OCI-LY1 (cell line): ENCODE measurements around the gene SENP2.

Experiments used
- EZH2 ChIP-seq: fragments of 200-600 bp; sonication (generic), shearing (Covaris generic); IDR thresholded peaks from 2 replicates; pipeline ENCODE4 v1.8.0; 2017; ENCODE audit warnings: borderline replicate concordance, mixed run types, mild to moderate bottlenecking, antibody characterized with exemption, low read length, moderate library complexity, mixed read lengths
- TF ChIP-seq, protein P1 (sequence below): fragments of 200-600 bp; sonication (generic), shearing (Covaris generic); IDR thresholded peaks from 2 replicates; pipeline ENCODE4 v1.5.1; 2017; ENCODE audit warnings: mild to moderate bottlenecking, antibody characterized with exemption, low read length, moderate library complexity, mixed read lengths

DNA sequence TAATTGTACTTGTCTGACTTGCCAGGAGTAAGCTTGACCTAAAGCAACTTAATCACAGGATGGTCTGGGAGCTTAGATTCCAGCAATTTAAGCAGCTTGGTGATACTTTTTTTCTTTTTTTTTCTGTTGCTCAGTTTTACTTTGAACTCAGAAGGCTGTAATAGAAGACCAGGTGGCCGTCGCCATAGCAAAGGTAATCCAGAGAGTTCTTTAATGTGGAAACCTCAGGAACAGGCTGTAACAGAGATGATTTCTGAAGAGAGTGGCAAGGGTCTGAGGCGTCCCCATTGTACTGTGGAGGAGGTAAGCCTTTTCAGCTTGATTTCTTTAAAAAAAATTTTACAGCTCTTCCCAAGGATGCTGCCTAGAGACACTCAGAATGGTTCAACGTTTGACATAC, 20.1 kb downstream of the SENP2 start:
- TF ChIP-seq, protein P1, sequence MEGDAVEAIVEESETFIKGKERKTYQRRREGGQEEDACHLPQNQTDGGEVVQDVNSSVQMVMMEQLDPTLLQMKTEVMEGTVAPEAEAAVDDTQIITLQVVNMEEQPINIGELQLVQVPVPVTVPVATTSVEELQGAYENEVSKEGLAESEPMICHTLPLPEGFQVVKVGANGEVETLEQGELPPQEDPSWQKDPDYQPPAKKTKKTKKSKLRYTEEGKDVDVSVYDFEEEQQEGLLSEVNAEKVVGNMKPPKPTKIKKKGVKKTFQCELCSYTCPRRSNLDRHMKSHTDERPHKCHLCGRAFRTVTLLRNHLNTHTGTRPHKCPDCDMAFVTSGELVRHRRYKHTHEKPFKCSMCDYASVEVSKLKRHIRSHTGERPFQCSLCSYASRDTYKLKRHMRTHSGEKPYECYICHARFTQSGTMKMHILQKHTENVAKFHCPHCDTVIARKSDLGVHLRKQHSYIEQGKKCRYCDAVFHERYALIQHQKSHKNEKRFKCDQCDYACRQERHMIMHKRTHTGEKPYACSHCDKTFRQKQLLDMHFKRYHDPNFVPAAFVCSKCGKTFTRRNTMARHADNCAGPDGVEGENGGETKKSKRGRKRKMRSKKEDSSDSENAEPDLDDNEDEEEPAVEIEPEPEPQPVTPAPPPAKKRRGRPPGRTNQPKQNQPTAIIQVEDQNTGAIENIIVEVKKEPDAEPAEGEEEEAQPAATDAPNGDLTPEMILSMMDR = no peak
- TF ChIP-seq EZH2 = no peak
